PC-3 (cell line): ENCODE data around the gene BCL11A.

ENCODE experiments used
- CTCF ChIP-seq: fragments of 300-600 bp; sonication (generic); conservative IDR thresholded peaks from 2 replicates; pipeline ENCODE4 v1.5.1; 2017; ENCODE audit warnings: antibody characterized with exemption, low read depth, mild to moderate bottlenecking, low read length
- EZH2 ChIP-seq: fragments of 300-600 bp; sonication (generic); IDR thresholded peaks from one replicate; pipeline ENCODE4 v1.6.1; 2017; ENCODE audit warnings: antibody characterized with exemption, mild to moderate bottlenecking, low read length; ENCODE audit not compliant: unreplicated experiment

- no peak for TF ChIP-seq EZH2
- no peak for TF ChIP-seq CTCF
These were observed 21.7 kb downstream of the BCL11A start for GRCh38 chr2:60531701-60532133.
